Small intestine (tissue), 7 donors: ENCODE measurements around the gene GNB2. TPM values are rescaled to one million over a fixed set of nuclear protein-coding genes. Genes with fewer than 3 reads are reported as not detected.

Source experiments
- DNase-seq, 2 donors: peaks; one replicate each; pipeline versions ENCODE4 v3.0.0 to v3.0.0-alpha.2; 2013
- FAIRE-seq: peaks from 2 replicates; lab custom pipeline; 2012; peaks lifted over from hg19 to GRCh38; lab: Jason Lieb, UNC
- H3K27ac ChIP-seq, 3 donors: one replicate each; pipeline ENCODE4 v1.5.1; 2013; ENCODE audit warnings: low read length in 2 of 3, mild to moderate bottlenecking in 2 of 3, control low read depth in 1 of 3, inconsistent platforms in 1 of 3, low read depth in 1 of 3, moderate library complexity in 1 of 3
- H3K27me3 ChIP-seq, 3 donors: one replicate each; pipeline ENCODE4 v1.6.1; 2013; ENCODE audit warnings: low read length in 3 of 3, inconsistent platforms in 1 of 3; ENCODE audit not compliant: control insufficient read depth in 3 of 3, insufficient read depth in 3 of 3
- H3K36me3 ChIP-seq, 3 donors: one replicate each; pipeline ENCODE4 v1.6.1; 2013; ENCODE audit warnings: low read length in 3 of 3, inconsistent platforms in 1 of 3, low read depth in 1 of 3, mild to moderate bottlenecking in 1 of 3, moderate library complexity in 1 of 3; ENCODE audit not compliant: control insufficient read depth in 3 of 3, insufficient read depth in 2 of 3
- H3K4me1 ChIP-seq, 3 donors: one replicate each; pipeline ENCODE4 v1.6.1; 2013; ENCODE audit warnings: low read length in 2 of 3, inconsistent platforms in 1 of 3, low read depth in 1 of 3, mild to moderate bottlenecking in 1 of 3, moderate library complexity in 1 of 3; ENCODE audit not compliant: control insufficient read depth in 3 of 3, insufficient read depth in 2 of 3
- H3K4me3 ChIP-seq, 3 donors: one replicate each; pipeline ENCODE4 v1.5.1; 2013; ENCODE audit warnings: low read length in 3 of 3, control low read depth in 1 of 3, inconsistent platforms in 1 of 3, low read depth in 1 of 3, mild to moderate bottlenecking in 1 of 3, moderate library complexity in 1 of 3
- H3K9me3 ChIP-seq, 2 donors: one replicate each; pipeline ENCODE4 v1.6.1; 2013; ENCODE audit warnings: low read depth in 1 of 2, low read length in 1 of 2; ENCODE audit not compliant: control insufficient read depth in 2 of 2, insufficient read depth in 1 of 2
- WGBS, 3 donors: extraction: QIAGEN DNeasy Blood & Tissue Kit; methylation state at CpG; one replicate each; pipeline ENCODE4 v1.1.7; 2013; 5-methylcytosine and 5-hydroxymethylcytosine counted together
- polyA plus RNA-seq, 4 donors: library from polyadenylated mRNA; stranded (reverse) in 3 of 4; unstranded in 1 of 4; fragments of 200-250 nt in 3 of 4; fragments of 120-200 nt in 1 of 4; gene quantifications; one replicate each; pipeline versions ENCODE4 v1.2.1 to v1.2.3, GENCODE V29; 2013
- donor health status: healthy with polysubstance abuse.
- donor health status: control.
- donor health status: control.
- donor health status: Bipolar disorder and iron deficiency.
- donor health status: healthy.

The GNB2 gene
- polyA plus RNA-seq, 4 donors: 179 to 214 (median 186) TPM

- WGBS, 3 donors: 57 to 64% (median 64%) methylated on average over 12 of the region's 12 CpGs
- no peak for DNase-seq
- H3K4me3 ChIP-seq: no peak overlapping the region
- H3K4me1 ChIP-seq: no peaks in the 10 kb centered on the region
- H3K27me3 ChIP-seq: peaks cover 3 to 10% (median 3%) of the 10 kb centered on the region in 3 donors
- no peak overlapping the region for H3K27ac ChIP-seq
- no peak for FAIRE-seq
- H3K36me3 ChIP-seq: no peaks in the 10 kb centered on the region
- H3K9me3 ChIP-seq: no peaks in the 10 kb centered on the region
Measured at GRCh38 chr7:100726996-100727761, 53.6 kb downstream of the GNB2 start.

GRCh38 chr7:100728196-100728595 is 54.7 kb downstream of the GNB2 start:
- H3K4me3 ChIP-seq: no peak overlapping the region
- no peaks in the 10 kb centered on the region for H3K4me1 ChIP-seq
- H3K27ac ChIP-seq: no peak overlapping the region
- FAIRE-seq: no peak
- peaks cover 0 to 6% (median 3%) of the 10 kb centered on the region in 3 donors for H3K27me3 ChIP-seq
- no peak for DNase-seq
- H3K36me3 ChIP-seq: no peaks in the 10 kb centered on the region
- WGBS, 3 donors: 77 to 80% (median 78%) methylated on average over 8 of the region's 8 CpGs
- H3K9me3 ChIP-seq: no peaks in the 10 kb centered on the region

Other genes starting within 250 kb of the GNB2 start
- gene ZCWPW1, start 245.0 kb upstream of the GNB2 start, polyA plus RNA-seq: 1 to 10 TPM; 1.3 to 6.5 (median 4.8) TPM
- 10 to 100 TPM; 26.8 to 41.1 (median 30.7) TPM for gene MEPCE, start 243.9 kb upstream of the GNB2 start, polyA plus RNA-seq
- 10 to 100 TPM; 27.1 to 62.8 (median 46.8) TPM for gene PPP1R35, start 237.2 kb upstream of the GNB2 start, polyA plus RNA-seq
- 1 to 10 TPM in 1 of 4 donors, under 1 TPM in 2, not detected in 1; 0.43 to 1.2 (median 0.89) TPM for gene SPACDR, start 209.5 kb upstream of the GNB2 start, polyA plus RNA-seq
- 10 to 100 TPM; 31.7 to 57.9 (median 49.6) TPM for gene TSC22D4, start 194.5 kb upstream of the GNB2 start, polyA plus RNA-seq
- gene NYAP1, start 189.8 kb upstream of the GNB2 start, polyA plus RNA-seq: 1 to 10 TPM in 2 of 4 donors, not detected in 2; 1.1 to 2.3 TPM
- gene AGFG2, start 134.5 kb upstream of the GNB2 start, polyA plus RNA-seq: 10 to 100 TPM in 3 of 4 donors, 1 to 10 TPM in 1; 9.5 to 23.9 (median 16.4) TPM
- 10 to 100 TPM in 2 of 4 donors, 1 to 10 TPM in 2; 2.0 to 28.2 (median 12.9) TPM for gene SAP25, start 99.8 kb upstream of the GNB2 start, polyA plus RNA-seq
- gene LRCH4, start 87.6 kb upstream of the GNB2 start, polyA plus RNA-seq: 100 to 1,000 TPM in 1 of 4 donors, 10 to 100 TPM in 3; 33.4 to 111 (median 55.1) TPM
- 1 to 10 TPM in 1 of 4 donors, under 1 TPM in 1, not detected in 2; 0.55 to 1.1 TPM for gene FBXO24, start 87.4 kb upstream of the GNB2 start, polyA plus RNA-seq
- gene PCOLCE, start 71.4 kb upstream of the GNB2 start, polyA plus RNA-seq: 10 to 100 TPM in 2 of 4 donors, 1 to 10 TPM in 2; 1.9 to 28.5 (median 9.7) TPM
- gene MOSPD3, start 61.2 kb upstream of the GNB2 start, polyA plus RNA-seq: 10 to 100 TPM in 3 of 4 donors, 1 to 10 TPM in 1; 8.4 to 14.9 (median 10.6) TPM
- 1 to 10 TPM in 2 of 4 donors, not detected in 2; 1.2 to 1.3 TPM for gene TFR2, start 32.2 kb upstream of the GNB2 start, polyA plus RNA-seq
- gene ACTL6B, start 17.3 kb upstream of the GNB2 start, polyA plus RNA-seq: under 1 TPM in 2 of 4 donors, not detected in 2; 0.52 to 1.00 TPM
- 10 to 100 TPM; 15.7 to 49.1 (median 17.9) TPM for gene GIGYF1, start 20.5 kb downstream of the GNB2 start, polyA plus RNA-seq
- 10 to 100 TPM; 31.9 to 44.8 (median 40.9) TPM for gene POP7, start 32.4 kb downstream of the GNB2 start, polyA plus RNA-seq
- gene EPO, start 46.7 kb downstream of the GNB2 start, polyA plus RNA-seq: under 1 TPM in 2 of 4 donors, not detected in 2; 0.04 to 0.15 TPM
- under 1 TPM in 1 of 4 donors, not detected in 3; 0.03 TPM for gene ZAN, start 59.9 kb downstream of the GNB2 start, polyA plus RNA-seq
- gene EPHB4, start 153.8 kb downstream of the GNB2 start, polyA plus RNA-seq: 10 to 100 TPM in 2 of 4 donors, 1 to 10 TPM in 2; 1.3 to 53.9 (median 20.0) TPM
- gene SLC12A9, start 179.0 kb downstream of the GNB2 start, polyA plus RNA-seq: 10 to 100 TPM; 10.5 to 28.8 (median 19.5) TPM
- 10 to 100 TPM in 3 of 4 donors, 1 to 10 TPM in 1; 3.4 to 35.7 (median 16.7) TPM for gene TRIP6, start 193.6 kb downstream of the GNB2 start, polyA plus RNA-seq
- gene SRRT, start 201.4 kb downstream of the GNB2 start, polyA plus RNA-seq: 100 to 1,000 TPM in 1 of 4 donors, 10 to 100 TPM in 3; 77.1 to 113 (median 90.0) TPM
- 1 to 10 TPM; 2.2 to 5.3 (median 4.2) TPM for gene UFSP1, start 216.0 kb downstream of the GNB2 start, polyA plus RNA-seq
- gene ACHE, start 222.1 kb downstream of the GNB2 start, polyA plus RNA-seq: 10 to 100 TPM in 2 of 4 donors, 1 to 10 TPM in 2; 3.5 to 11.2 (median 7.7) TPM